ENCODE measurements around the gene TRAF5. TPM values are rescaled to one million over a fixed set of nuclear protein-coding genes. Genes with fewer than 3 reads are reported as not detected.

Gene TRAF5
- total RNA-seq = 10 to 100 TPM; 13.9 to 14.5 TPM

DNA sequence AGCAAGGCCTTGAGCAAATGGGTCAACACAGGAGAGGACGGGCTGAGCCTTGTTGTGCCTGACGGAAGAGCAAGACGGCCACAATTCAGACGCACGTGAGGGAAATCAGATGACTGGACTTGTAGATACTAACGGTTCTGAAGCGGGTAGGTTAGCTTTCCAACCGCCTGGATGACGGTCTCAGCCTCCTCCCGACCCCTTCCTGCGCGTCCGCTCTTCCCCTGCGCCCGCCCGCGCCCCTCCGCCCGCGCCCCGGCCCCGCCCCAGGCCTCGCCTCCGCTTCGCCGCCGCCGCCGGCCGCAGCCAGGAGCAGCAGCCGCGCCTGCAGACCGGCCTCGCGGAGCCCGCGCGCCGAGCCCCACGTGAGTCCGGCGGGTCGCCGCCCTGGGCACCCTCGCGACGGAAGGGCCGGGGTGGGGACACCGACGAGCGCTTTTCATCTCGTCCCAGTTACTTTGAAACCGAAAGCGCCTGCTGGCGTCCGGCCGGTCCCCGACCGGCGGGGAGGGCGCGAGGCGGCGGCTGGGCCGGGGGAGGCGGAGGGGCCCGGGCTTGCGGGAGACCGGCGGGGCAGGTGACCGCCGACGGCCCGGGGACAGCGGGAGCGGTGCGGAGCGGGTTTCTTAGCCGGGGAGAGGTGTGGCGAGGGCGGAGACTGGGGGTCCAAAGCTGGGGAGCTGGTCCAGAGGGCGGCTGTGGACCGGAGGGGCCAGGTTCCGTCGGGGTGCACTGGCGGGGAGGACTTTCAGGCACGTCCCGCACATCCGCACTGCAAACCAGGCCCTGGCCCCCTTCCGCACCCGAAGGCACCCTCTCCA lies at the start of gene TRAF5:
Gene TRAF5, plus strand, starts transcription at position 306 of the 818 bp plus-strand sequence. CDS start 26,407 bp downstream, outside the sequence.
- H3K27me3 ChIP-seq = no peaks in the 10 kb centered on the region
- H3K4me1 ChIP-seq = peaks cover 14% of the 10 kb centered on the region
- H3K4me3 ChIP-seq = peak within 1 kb of the TSS; percentile 82
- H3K9ac ChIP-seq (ENCODE audit: low read depth in 2 of 2, low read length in 2 of 2) = peak within 1 kb of the TSS; percentile 77 to 87
- H3K36me3 ChIP-seq = no peaks in the 10 kb centered on the region
- H3K9me3 ChIP-seq = no peaks in the 10 kb centered on the region
- intact Hi-C loops (cut with DNase I) = loop anchor here (10.0 kb wide), 1 partner anchor 328 kb away; no protein-coding TSS in a partner anchor
- no peak for TF ChIP-seq CTCF (IDR thresholded peaks at IDR 0.05)
- DNase-seq = peak; percentile 63
- peak within 1 kb of the TSS; percentile 86 for H3K27ac ChIP-seq

DNA sequence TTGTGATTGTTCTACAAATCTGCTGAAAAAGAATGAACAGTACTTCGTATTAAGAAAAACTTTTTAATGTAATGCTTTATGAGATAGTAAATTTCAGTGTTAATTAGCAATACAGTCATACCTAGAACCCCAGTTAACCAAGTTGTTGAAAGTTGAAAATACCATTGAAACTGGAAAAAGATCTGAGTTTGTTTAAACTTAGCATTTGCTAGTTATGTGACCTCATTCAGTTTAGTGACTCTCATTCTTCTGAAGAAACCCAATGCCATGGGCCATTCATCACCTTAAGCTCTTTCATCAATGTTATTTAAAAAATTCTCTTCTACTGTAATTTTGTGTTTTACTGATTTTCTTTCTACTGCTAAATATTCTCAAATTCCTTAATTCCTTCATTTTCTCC lies 47.3 kb upstream of the TRAF5 start:
- Histone ChIP-seq H3K9ac (ENCODE audit: low read depth in 2 of 2, low read length in 2 of 2) (no peak overlapping the region), H3K4me3 (no peak overlapping the region), H3K4me1 (no peaks in the 10 kb centered on the region), H3K27ac (no peak overlapping the region), H3K27me3 (no peaks in the 10 kb centered on the region), H3K9me3 (no peaks in the 10 kb centered on the region), H3K36me3 (peaks cover 3% of the 10 kb centered on the region)
- DNase-seq = no peak
- TF ChIP-seq CTCF (IDR thresholded peaks at IDR 0.05) = no peak
- intact Hi-C loops (cut with DNase I) = no loop called here

- Histone ChIP-seq H3K36me3 (peaks cover 3% of the 10 kb centered on the region), H3K27me3 (no peaks in the 10 kb centered on the region), H3K4me3 (no peak overlapping the region), H3K27ac (no peak overlapping the region), H3K9ac (ENCODE audit: low read depth in 2 of 2, low read length in 2 of 2) (no peak overlapping the region), H3K9me3 (no peaks in the 10 kb centered on the region), H3K4me1 (no peaks in the 10 kb centered on the region)
- TF ChIP-seq CTCF (IDR thresholded peaks at IDR 0.05) = no peak
- intact Hi-C loops (cut with DNase I) = no loop called here
- DNase-seq = no peak
Observed at GRCh38 chr1:211280910-211281309, 45.7 kb upstream of the TRAF5 start.

GRCh38 chr1:211281320-211282022 lies 45.2 kb upstream of the TRAF5 start:
- no peaks in the 10 kb centered on the region for H3K27me3 ChIP-seq
- no peak for DNase-seq
- no peaks in the 10 kb centered on the region for H3K9me3 ChIP-seq
- H3K4me3 ChIP-seq = no peak overlapping the region
- H3K27ac ChIP-seq = no peak overlapping the region
- no peak overlapping the region for H3K9ac ChIP-seq (ENCODE audit: low read depth in 2 of 2, low read length in 2 of 2)
- peaks cover 3% of the 10 kb centered on the region for H3K36me3 ChIP-seq
- no peaks in the 10 kb centered on the region for H3K4me1 ChIP-seq
- intact Hi-C loops (cut with DNase I) = no loop called here
- no peak for TF ChIP-seq CTCF (IDR thresholded peaks at IDR 0.05)

GRCh38 chr1:211282023-211282373 lies 44.6 kb upstream of the TRAF5 start:
- DNase-seq = no peak
- no peaks in the 10 kb centered on the region for H3K4me1 ChIP-seq
- H3K4me3 ChIP-seq = no peak overlapping the region
- no peak overlapping the region for H3K27ac ChIP-seq
- H3K9ac ChIP-seq (ENCODE audit: low read depth in 2 of 2, low read length in 2 of 2) = no peak overlapping the region
- H3K36me3 ChIP-seq = peaks cover 3% of the 10 kb centered on the region
- no peak for TF ChIP-seq CTCF (IDR thresholded peaks at IDR 0.05)
- no peaks in the 10 kb centered on the region for H3K9me3 ChIP-seq
- H3K27me3 ChIP-seq = no peaks in the 10 kb centered on the region
- intact Hi-C loops (cut with DNase I) = no loop called here

Measured in colonic mucosa (tissue), 4 donors.